OCI-LY3 (cell line): ENCODE results near the gene GNAI1.

Experiments
- CTCF ChIP-seq: fragments of 200-600, 300-600 bp; sonication (generic); IDR thresholded peaks from 2 replicates; pipeline ENCODE4 v1.5.1; 2014; ENCODE audit warnings: antibody characterized with exemption, low read length, low read depth
- EZH2phosphoT487 ChIP-seq: fragments of 200-600 bp; shearing (Covaris generic); IDR thresholded peaks from 2 replicates; pipeline ENCODE4 v1.6.1; 2018; ENCODE audit warnings: antibody characterized with exemption, mixed run types, low read depth

- TF ChIP-seq CTCF (no peak), EZH2phosphoT487 (no peak)
Observed at GRCh38 chr7:80247891-80248290, 113.3 kb downstream of the GNAI1 start.
